GM19023 (cell line): Measurements from ENCODE around the gene SDF2.

Experiments used
- ATAC-seq: cut with Tn5 transposase; IDR thresholded peaks from one replicate; pipeline ENCODE4 v1.9.1; 2021; ENCODE audit warnings: mild to moderate bottlenecking, moderate library complexity; ENCODE audit not compliant: unreplicated experiment

Gene SDF2

DNA sequence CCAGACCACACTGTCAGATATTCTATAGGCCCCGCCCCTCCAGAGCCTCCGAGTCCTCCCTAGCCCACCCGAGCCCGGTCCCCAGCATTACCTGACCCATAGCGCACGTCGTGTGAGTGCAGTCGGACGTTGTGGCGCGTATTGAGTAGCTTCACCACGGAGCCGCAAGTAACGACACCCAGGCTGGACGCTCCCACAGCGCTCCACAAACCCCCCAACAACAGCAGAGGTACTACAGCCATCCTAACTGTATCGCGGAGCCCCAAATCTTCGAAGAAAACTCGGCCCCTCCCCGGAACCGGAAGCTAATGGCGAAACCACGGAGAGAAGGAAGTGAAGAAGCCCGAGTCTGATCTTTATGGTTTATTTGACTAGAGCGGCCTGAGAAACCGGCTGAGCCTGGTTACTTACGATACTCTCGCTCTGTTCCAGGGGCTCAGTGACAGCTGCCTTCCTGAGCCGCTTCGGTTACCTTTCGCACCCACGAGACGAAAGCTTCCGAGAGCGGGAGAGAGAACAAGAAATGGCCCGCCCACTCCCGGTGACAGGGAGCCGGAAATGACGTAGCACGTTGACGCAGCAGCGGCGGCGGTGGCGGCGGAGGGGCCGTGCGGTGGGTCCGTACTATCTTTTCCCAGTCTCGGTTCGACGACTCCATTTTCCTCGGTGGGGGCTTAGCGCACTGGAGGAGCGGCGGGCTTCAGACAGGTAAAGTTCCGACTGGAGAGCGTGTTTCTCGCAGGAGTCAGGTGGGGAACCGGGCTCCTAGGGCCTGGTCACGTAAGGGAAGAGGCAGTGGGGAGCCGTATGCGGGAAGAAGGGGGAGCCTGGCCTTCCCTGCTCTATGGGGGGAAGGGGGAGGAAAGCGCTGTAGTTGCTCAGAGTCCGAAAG lies at the start of gene SDF2, which contains the start of gene SUPT6H:
Gene SDF2, minus strand, starts transcription at position 272 of the 892 bp plus-strand sequence. Its CDS starts 30 bp downstream, at position 242.
Gene SUPT6H, plus strand, starts transcription at position 571 of the 892 bp plus-strand sequence. CDS start 11,197 bp downstream, outside the sequence.
- peak; percentile 88 for ATAC-seq

GRCh38 chr17:28710861-28711722 lies 49.4 kb upstream of the SDF2 start:
- ATAC-seq: peak; percentile 76

- ATAC-seq: no peak
Observed at GRCh38 chr17:28707339-28707720, 45.6 kb upstream of the SDF2 start.

DNA sequence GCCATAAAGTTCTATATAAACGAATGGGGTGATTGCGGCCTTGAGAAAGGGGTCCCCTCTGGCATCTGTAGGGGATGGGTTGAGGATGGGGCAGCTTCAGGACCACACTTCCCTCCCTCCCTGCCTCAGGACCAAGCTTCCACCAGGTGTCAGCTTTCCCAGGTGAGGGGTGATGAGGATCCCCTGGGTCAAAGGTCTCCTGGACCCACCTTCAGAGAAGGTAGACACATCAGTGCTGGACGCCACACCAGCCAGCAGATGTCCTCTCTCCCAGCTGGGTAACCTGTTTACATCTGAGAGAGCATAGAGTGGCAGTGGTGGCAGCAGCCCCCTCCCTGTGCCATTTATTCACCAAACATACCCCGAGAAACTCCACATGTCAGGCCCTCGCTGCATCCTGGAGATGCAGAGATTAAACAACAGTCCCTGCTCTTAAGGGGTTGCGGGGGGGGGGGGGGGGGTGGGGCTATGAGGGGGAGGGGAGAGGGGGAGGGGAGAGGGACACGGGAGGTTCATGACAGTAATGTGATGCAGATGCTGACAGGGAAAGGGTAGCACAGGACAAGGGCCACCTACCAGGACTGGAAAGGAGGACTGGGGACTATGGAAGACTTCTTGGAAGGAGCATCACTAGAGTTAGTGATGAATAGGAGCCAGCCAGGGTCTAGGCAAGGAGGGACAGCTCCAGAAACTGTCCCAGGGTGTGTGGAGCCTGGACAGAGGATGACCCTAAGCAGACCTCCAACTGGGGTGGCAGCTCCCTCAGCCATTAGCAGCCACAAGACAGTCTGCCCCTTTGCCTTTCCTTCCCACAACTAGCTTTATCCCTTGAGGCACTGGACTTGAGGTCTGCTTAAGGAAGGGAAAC lies 45.0 kb upstream of the SDF2 start:
- no peak for ATAC-seq

- no peak for ATAC-seq
Observed at GRCh38 chr17:28705728-28706334, 44.1 kb upstream of the SDF2 start.

- ATAC-seq: no peak
Observed at GRCh38 chr17:28705074-28705659, 43.5 kb upstream of the SDF2 start.

DNA sequence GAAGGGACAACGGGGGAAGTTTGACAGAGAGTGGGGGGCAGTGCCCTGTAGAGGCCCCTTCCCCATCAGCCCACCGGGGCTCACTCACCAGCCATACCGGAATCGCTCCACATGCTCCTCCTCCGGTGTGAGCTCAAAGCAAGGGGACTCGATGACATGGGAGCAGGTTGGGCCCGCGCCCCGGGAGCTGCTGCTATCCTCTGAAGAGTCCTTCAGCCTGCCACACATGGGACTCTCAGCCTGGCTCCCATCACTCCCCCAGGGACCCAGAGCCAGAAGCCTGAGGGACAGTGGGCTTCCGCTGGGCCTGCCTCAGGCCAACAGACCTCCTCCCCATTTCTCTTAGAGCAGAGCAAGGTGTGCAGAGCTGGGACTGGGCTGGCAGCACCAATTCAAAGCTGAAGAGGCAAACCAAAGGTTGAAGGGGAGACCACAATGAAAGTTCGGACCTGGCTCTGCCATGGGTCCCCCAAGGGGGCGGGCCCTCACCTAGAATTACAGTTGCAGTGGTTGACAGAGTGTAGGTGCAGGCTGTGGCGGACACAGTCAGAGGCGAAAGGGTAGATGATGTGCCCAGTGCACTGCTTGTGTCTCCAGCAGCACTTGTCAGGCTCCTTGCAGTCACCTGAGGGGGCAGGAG lies 42.6 kb upstream of the SDF2 start:
- ATAC-seq: no peak

GRCh38 chr17:28703552-28704218 lies 42.0 kb upstream of the SDF2 start:
- no peak for ATAC-seq

DNA sequence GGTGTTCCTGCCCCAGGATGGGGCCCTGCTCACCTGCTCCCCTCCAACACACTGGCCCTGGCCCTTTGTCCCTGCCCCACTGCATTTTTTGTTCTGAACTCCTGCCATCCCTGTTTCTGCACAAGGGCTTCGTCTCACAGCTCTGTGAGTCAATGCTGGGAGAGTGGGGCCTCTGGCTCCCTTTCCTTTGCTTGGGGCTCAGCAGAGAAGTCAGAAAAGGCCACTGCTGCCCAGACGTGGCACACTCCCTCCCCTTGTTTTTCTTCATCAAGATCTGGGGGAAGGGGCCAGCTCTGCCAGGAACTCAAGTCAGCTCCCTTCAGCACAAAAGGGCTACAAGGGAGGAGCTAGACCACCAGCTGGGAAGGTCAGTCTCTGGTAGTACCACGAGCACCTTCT lies 41.0 kb upstream of the SDF2 start:
- no peak for ATAC-seq

GRCh38 chr17:28702026-28702751 lies 40.5 kb upstream of the SDF2 start:
- no peak for ATAC-seq

DNA sequence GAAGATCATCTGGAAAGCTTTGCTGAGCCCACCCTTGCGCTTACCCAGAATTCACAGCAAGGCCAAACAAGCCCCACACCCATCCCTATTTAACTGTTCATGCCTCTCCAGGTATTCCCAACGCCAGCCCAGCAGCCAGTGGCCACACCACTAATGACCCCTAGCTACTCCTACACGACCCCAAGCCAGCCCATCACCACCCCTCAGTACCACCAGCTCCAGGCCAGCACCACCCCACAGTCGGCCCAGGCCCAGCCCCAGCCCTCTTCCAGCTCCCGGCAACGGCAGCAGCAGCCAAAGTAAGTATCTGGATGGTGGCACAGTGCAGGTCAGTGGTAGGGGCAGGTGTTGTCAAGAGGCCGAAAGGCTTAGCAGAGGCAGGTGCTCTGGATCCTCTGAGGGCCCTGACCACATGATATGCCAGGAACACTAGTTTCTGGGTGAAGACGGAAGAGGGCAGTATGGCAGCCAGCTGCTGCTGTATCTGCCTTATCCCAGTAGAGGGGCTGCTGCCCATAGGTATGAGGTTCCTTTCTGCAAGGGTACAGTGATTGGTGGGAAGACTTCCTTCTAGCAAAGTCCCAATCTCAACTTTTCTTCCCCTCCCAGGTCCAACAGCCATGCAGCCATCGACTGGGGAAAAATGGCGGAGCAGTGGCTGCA lies 39.3 kb upstream of the SDF2 start:
- no peak for ATAC-seq

DNA sequence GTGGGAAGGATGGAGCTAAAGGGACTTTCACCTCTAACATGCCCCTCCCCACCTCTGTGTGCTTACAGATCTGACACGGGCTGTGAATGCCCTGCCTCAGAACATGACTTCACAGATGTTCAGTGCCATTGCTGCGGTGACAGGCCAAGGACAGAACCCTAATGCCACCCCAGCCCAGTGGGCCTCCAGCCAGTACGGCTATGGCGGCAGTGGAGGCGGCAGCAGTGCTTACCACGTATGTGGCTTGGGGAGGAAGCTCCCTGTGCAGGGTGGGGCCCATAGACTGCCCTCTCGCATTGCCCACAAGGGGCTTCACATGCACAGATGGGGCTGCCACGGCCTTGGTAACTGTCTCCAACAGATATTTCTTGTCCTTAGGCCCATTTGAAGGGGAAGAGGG lies 38.6 kb upstream of the SDF2 start:
- no peak for ATAC-seq

DNA sequence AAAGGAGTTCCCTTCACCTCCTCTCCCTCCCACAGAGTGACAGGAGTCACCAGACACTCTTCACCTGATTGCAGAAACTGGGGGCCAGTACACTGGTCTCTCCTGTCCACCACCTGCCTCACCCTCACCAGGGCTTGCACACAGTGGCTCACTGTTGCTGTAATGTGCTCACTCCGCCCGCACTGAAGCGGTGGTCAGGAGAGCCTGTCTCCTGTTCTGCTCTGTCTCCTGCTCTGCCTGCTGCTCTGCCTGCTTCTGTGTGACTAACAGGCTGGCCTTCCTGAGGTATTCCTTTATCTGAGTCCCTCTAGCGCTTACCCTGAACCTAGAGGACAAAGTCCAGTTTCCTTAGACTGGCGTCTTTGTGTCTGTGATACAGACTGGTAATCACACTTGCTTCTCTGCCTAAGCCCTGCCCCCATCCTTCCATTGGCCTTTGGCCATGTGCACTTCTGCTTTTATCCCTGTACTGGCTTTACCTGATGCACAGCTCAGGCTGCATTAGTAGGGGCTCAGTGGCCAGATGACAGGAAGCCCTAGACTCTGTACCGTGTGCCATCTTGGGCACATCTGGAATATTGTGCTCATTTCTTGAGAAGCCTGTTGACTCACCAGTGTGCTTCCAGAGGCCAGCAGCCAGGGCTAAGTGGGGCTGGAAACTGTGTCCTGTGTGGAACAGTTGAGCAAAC lies 36.7 kb upstream of the SDF2 start:
- no peak for ATAC-seq

GRCh38 chr17:28693869-28694268 lies 32.2 kb upstream of the SDF2 start:
- no peak for ATAC-seq

DNA sequence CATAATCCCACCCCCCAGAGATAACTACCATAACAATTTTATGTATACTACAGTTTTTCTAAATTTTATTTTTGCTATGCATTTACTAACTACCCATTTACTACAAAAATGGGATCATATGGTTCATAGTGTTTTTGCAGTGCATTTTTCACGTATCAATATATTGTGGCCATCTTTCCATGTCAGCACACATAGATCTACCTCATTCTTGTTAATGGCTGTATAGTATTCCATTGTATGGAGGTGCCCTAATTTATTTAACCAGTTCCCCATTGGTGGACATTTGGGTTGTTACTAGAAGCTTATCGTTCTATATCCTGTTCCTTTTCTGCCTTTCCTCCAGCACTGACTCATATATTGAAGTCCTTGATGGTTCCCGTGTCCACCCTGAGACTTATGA lies 27.3 kb upstream of the SDF2 start:
- ATAC-seq: no peak

DNA sequence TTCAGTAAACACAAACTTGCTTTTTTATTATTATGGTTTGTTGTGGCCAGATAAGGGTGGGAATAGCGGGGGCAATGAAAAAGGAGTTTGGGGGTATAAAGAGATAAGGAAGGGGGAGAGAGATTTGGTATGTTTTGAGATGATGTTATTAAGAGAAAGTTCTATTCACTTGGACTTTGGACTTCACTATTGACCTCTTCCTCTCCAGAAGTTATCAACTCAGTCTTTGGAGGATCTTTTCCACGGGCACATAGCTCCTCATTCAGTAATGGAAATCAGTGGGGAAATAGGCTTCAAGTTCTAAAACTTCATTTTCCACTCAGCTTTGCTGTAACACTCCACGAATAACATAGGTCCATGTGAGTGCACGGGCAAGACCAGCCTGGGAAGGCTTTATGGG lies 26.8 kb upstream of the SDF2 start:
- no peak for ATAC-seq

GRCh38 chr17:28686296-28686695 lies 24.6 kb upstream of the SDF2 start:
- ATAC-seq: no peak
